ENCODE results near the gene CRIP3.

GRCh38 chr6:43290339-43290904, 18.2 kb downstream of the CRIP3 start:
- no peak for TF ChIP-seq CTCF (conservative IDR thresholded peaks at IDR 0.05 in 1 of 2, IDR thresholded peaks at IDR 0.05 in 1 of 2; ENCODE audit: extremely low read depth in 1 of 2, insufficient read depth in 1 of 2, low read depth in 1 of 2, low read length in 2 of 2)
- no peak for TF ChIP-seq EZH2 (IDR thresholded peaks at IDR 0.05; ENCODE audit: borderline replicate concordance, low read length)

Data from mammary epithelial cell (primary cell).